Common myeloid progenitor, CD34-positive (primary cell): Measurements from ENCODE around the gene FBXL5.
A peak's percentile ranks its signal among the peaks of the same experiment; 100 is the strongest.

Experiments used
- CTCF ChIA-PET: fragments of 350-600 bp; sonication (Branson Sonifier 250); formaldehyde crosslinking; loops from one replicate; lab custom pipeline; 2021; ENCODE audit warnings: antibody characterized with exemption; lab: Charles Lee
- POLR2A ChIA-PET: fragments of 350-600 bp; sonication (Branson Sonifier 250); formaldehyde crosslinking; loops from one replicate; lab custom pipeline; 2021; ENCODE audit warnings: antibody characterized with exemption; lab: Charles Lee
- DNase-seq, 3 donors: peaks; one replicate each; pipeline versions ENCODE4 v3.0.0 to v3.0.0-alpha.2; 2013
- H3K27ac ChIP-seq, 2 experiments: 1 replicate in 1 of 2; 2 replicates in 1 of 2; pipeline ENCODE4 v1.7.0; 2013; ENCODE audit warnings: inconsistent platforms in 2 of 2, low read length in 2 of 2, mild to moderate bottlenecking in 2 of 2, low read depth in 1 of 2, moderate library complexity in 1 of 2; ENCODE audit not compliant: severe bottlenecking in 2 of 2, insufficient read depth in 1 of 2, poor library complexity in 1 of 2
- H3K27me3 ChIP-seq, 5 experiments: replicated peaks in 2 of 5; 1 replicate in 3 of 5; 2 replicates in 2 of 5; pipeline versions ENCODE4 v1.6.1 to v1.7.0; 2013; ENCODE audit warnings: low read length in 4 of 5, mild to moderate bottlenecking in 2 of 5, moderate library complexity in 2 of 5, inconsistent platforms in 1 of 5; ENCODE audit not compliant: insufficient read depth in 5 of 5, control insufficient read depth in 4 of 5
- H3K36me3 ChIP-seq, 4 experiments: 1 replicate in 2 of 4; 2 replicates in 2 of 4; pipeline versions ENCODE4 v1.6.1 to v1.7.0; 2013; ENCODE audit warnings: low read length in 3 of 4, control low read depth in 1 of 4, mild to moderate bottlenecking in 1 of 4; ENCODE audit not compliant: control insufficient read depth in 4 of 4, insufficient read depth in 4 of 4
- H3K4me1 ChIP-seq, 4 experiments: 1 replicate in 3 of 4; 2 replicates in 1 of 4; pipeline versions ENCODE4 v1.6.1 to v1.7.1; 2013; ENCODE audit warnings: low read length in 3 of 4, mild to moderate bottlenecking in 3 of 4, control low read depth in 1 of 4, inconsistent platforms in 1 of 4, moderate library complexity in 1 of 4; ENCODE audit not compliant: control insufficient read depth in 4 of 4, insufficient read depth in 4 of 4; ENCODE audit errors: control extremely low read depth in 1 of 4
- H3K4me3 ChIP-seq, 7 experiments: 1 replicate in 4 of 7; 2 replicates in 3 of 7; pipeline versions ENCODE4 v1.5.1 to v1.7.0; 2013; ENCODE audit warnings: mild to moderate bottlenecking in 7 of 7, low read length in 6 of 7, moderate library complexity in 6 of 7, inconsistent platforms in 2 of 7, low read depth in 2 of 7, control low read depth in 1 of 7; ENCODE audit not compliant: insufficient read depth in 4 of 7, control insufficient read depth in 1 of 7; ENCODE audit errors: extremely low read depth in 1 of 7
- H3K9me3 ChIP-seq, 5 experiments: 1 replicate in 4 of 5; 2 replicates in 1 of 5; pipeline versions ENCODE4 v1.6.1 to v1.7.1; 2013; ENCODE audit warnings: low read length in 4 of 5, mild to moderate bottlenecking in 2 of 5, inconsistent platforms in 1 of 5, low read depth in 1 of 5, moderate library complexity in 1 of 5; ENCODE audit not compliant: control insufficient read depth in 4 of 5, insufficient read depth in 2 of 5; ENCODE audit errors: control extremely low read depth in 1 of 5
- WGBS: methylation state at CpG from one replicate; pipeline ENCODE4 v1.1.5; 2013; ENCODE audit not compliant: insufficient coverage; 5-methylcytosine and 5-hydroxymethylcytosine counted together

Gene FBXL5

GRCh38 chr4:15677507-15677988, 22.4 kb upstream of the FBXL5 start:
- Histone ChIP-seq H3K36me3 (peaks cover 0 to 4% (median 0%) of the 10 kb centered on the region in 4 experiments), H3K4me3 (no peak overlapping the region), H3K27me3 (no peaks in the 10 kb centered on the region), H3K9me3 (no peaks in the 10 kb centered on the region), H3K4me1 (peaks cover 7 to 24% (median 13%) of the 10 kb centered on the region in 4 experiments), H3K27ac (no peak overlapping the region)
- POLR2A ChIA-PET: no interaction called here
- CTCF ChIA-PET: interaction anchor here (1.2 kb wide), 1 partner anchor 10 kb away, joined by 3 read pairs; no protein-coding TSS in a partner anchor
- DNase-seq: no peak
- 100% methylated on average over 1 of the region's 2 CpGs for WGBS

GRCh38 chr4:15676899-15677298, 21.7 kb upstream of the FBXL5 start:
- no peak overlapping the region for H3K27ac ChIP-seq
- WGBS: no CpG with 5 or more reads among the region's 6 CpGs

GRCh38 chr4:15676039-15676438, 20.9 kb upstream of the FBXL5 start:
- ChIA-PET POLR2A (no interaction called here), CTCF (interaction anchor here (0.7 to 1.7 kb wide), 4 partner anchors 9 to 81 kb away, joined by 3 to 5 read pairs (median 3); no protein-coding TSS in a partner anchor)
- Histone ChIP-seq H3K4me3 (no peak overlapping the region), H3K36me3 (peaks cover 0 to 4% (median 0%) of the 10 kb centered on the region in 4 experiments), H3K9me3 (no peaks in the 10 kb centered on the region), H3K27me3 (no peaks in the 10 kb centered on the region), H3K27ac (no peak overlapping the region), H3K4me1 (peaks cover 4 to 17% (median 11%) of the 10 kb centered on the region in 4 experiments)
- DNase-seq: no peak
- no CpG with 5 or more reads among the region's 1 CpG for WGBS

More at GRCh38 chr4:15676899-15677298, 21.7 kb upstream of the FBXL5 start:
- Histone ChIP-seq H3K4me3 (no peak overlapping the region), H3K9me3 (no peaks in the 10 kb centered on the region), H3K27me3 (no peaks in the 10 kb centered on the region), H3K36me3 (peaks cover 0 to 4% (median 0%) of the 10 kb centered on the region in 4 experiments), H3K4me1 (peaks cover 6 to 19% (median 11%) of the 10 kb centered on the region in 4 experiments)
- DNase-seq: no peak
- CTCF ChIA-PET: interaction anchor here (1.2 to 1.7 kb wide), 2 partner anchors 10 to 32 kb away, joined by 3 read pairs; no protein-coding TSS in a partner anchor
- POLR2A ChIA-PET: no interaction called here

DNA sequence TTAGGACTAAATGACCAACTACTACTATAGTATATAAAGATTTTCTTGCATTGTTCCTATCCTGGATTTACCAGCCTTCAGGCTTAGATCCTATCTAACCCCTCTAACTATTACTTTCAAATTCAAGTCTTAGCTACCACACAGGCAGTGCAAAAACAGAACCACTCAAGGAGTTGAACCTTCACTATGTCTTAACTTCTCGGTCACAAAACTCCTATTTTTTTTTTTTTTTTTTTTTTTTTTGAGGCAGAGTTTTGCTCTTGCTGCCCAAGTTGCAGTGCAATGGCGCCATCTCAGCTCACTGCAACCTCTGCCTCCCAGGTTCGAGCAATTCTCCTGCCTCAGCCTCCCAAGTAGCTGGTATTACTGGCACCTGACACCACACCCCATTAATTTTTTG, 20.2 kb upstream of the FBXL5 start:
- 100% methylated on average over 1 of the region's 3 CpGs for whole genome bisulfite sequencing
- no peak overlapping the region for H3K27ac ChIP-seq
- no peak overlapping the region for H3K4me3 ChIP-seq
- no peaks in the 10 kb centered on the region for H3K27me3 ChIP-seq
- peaks cover 4 to 14% (median 10%) of the 10 kb centered on the region in 4 experiments for H3K4me1 ChIP-seq
- no peaks in the 10 kb centered on the region for H3K9me3 ChIP-seq
- ChIA-PET CTCF (interaction anchor here (1.2 to 1.7 kb wide), 2 partner anchors 13 to 30 kb away, joined by 3 read pairs; no protein-coding TSS in a partner anchor), POLR2A (interaction anchor here (0.7 kb wide), 1 partner anchor 18 kb away, joined by 3 read pairs; no protein-coding TSS in a partner anchor)
- DNase-seq: peak in 2 of 3 donors; percentile 20 to 24
- peaks cover 0 to 4% (median 0%) of the 10 kb centered on the region in 4 experiments for H3K36me3 ChIP-seq

GRCh38 chr4:15674926-15675325, 19.8 kb upstream of the FBXL5 start:
- no peaks in the 10 kb centered on the region for H3K9me3 ChIP-seq
- ChIA-PET POLR2A (interaction anchor here (0.7 kb wide), 1 partner anchor 17 kb away, joined by 3 read pairs; no protein-coding TSS in a partner anchor), CTCF (interaction anchor here (1.7 kb wide), 1 partner anchor 30 kb away, joined by 3 read pairs; no protein-coding TSS in a partner anchor)
- DNase-seq: no peak
- no peaks in the 10 kb centered on the region for H3K27me3 ChIP-seq
- peaks cover 2 to 10% (median 6%) of the 10 kb centered on the region in 4 experiments for H3K4me1 ChIP-seq
- peaks cover 0 to 4% (median 0%) of the 10 kb centered on the region in 4 experiments for H3K36me3 ChIP-seq
- no peak overlapping the region for H3K27ac ChIP-seq
- no CpG with 5 or more reads among the region's 4 CpGs for WGBS
- H3K4me3 ChIP-seq: no peak overlapping the region

GRCh38 chr4:15674046-15674445, 18.9 kb upstream of the FBXL5 start:
- no CpG with 5 or more reads among the region's 2 CpGs for WGBS
- Histone ChIP-seq H3K4me3 (no peak overlapping the region), H3K36me3 (peaks cover 0 to 4% (median 0%) of the 10 kb centered on the region in 4 experiments), H3K4me1 (peaks cover 0 to 5% (median 3%) of the 10 kb centered on the region in 4 experiments), H3K27ac (no peak overlapping the region), H3K27me3 (no peaks in the 10 kb centered on the region), H3K9me3 (no peaks in the 10 kb centered on the region)
- POLR2A ChIA-PET: no interaction called here
- DNase-seq: no peak
- CTCF ChIA-PET: interaction anchor here (0.6 to 2.7 kb wide), 3 partner anchors 10 to 202 kb away, joined by 3 to 14 read pairs (median 3); no protein-coding TSS in a partner anchor

DNA sequence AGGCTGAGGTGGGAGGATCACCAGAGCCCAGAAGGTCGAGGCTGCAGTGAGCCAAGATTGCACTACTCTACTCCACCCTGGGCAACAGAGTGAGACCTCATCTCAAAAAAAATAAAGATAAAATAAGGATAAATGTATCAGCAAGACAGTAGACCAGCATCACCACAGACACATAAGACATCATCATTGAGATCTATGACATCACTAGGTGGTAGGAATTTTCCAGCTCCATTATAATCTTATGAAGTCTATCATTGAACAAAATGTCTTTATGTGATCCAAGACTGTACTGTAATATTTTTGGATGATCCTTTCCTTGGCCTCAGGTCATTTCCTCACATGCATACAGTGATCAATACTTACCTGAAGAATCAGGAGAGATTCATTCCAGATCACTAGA, 18.2 kb upstream of the FBXL5 start:
- POLR2A ChIA-PET: no interaction called here

More for the DNA sequence above, 18.2 kb upstream of the FBXL5 start:
- no CpG with 5 or more reads among the region's 1 CpG for whole genome bisulfite sequencing
- H3K36me3 ChIP-seq: peaks cover 0 to 4% (median 0%) of the 10 kb centered on the region in 4 experiments
- H3K27me3 ChIP-seq: no peaks in the 10 kb centered on the region
- no peak overlapping the region for H3K27ac ChIP-seq
- no peak overlapping the region for H3K4me3 ChIP-seq
- DNase-seq: no peak
- H3K9me3 ChIP-seq: no peaks in the 10 kb centered on the region
- H3K4me1 ChIP-seq: peaks cover 0 to 8% (median 4%) of the 10 kb centered on the region in 4 experiments
- CTCF ChIA-PET: interaction anchor here (0.6 to 2.7 kb wide), 6 partner anchors 10 to 201 kb away, joined by 3 to 14 read pairs (median 3); no protein-coding TSS in a partner anchor
